Measurements from ENCODE around the gene TPMT. TPM values are rescaled to one million over a fixed set of nuclear protein-coding genes. Genes with fewer than 3 reads are reported as not detected.

The TPMT gene
- total RNA-seq, 1 experiment from 2014 or later: 13.3 TPM

GRCh38 chr6:18171871-18172270 is 17.0 kb upstream of the TPMT start:
- no peak overlapping the region for H3K27ac ChIP-seq (ENCODE audit: insufficient read length, low read depth, low read length)
- H3K9ac ChIP-seq (ENCODE audit: extremely low read depth, insufficient read length, low read length): no peak overlapping the region
- TF ChIP-seq CTCF (conservative IDR thresholded peaks at IDR 0.05): no peak
- no peaks in the 10 kb centered on the region for H3K27me3 Mint-ChIP-seq (ENCODE audit: low read depth)
- no peak overlapping the region for H2BK15ac ChIP-seq (ENCODE audit: low read depth, low read length)
- H4K20me1 ChIP-seq (ENCODE audit: control insufficient read depth, insufficient read depth, insufficient read length): no peaks in the 10 kb centered on the region
- no peak overlapping the region for H4K91ac ChIP-seq (ENCODE audit: insufficient read length, low read depth, low read length)
- no peaks in the 10 kb centered on the region for H3K4me1 ChIP-seq (ENCODE audit: insufficient read depth, low read length)
- peaks cover 22 to 55% (median 52%) of the 10 kb centered on the region in 3 experiments for H3K36me3 Mint-ChIP-seq (ENCODE audit: insufficient read depth in 1 of 3, low read depth in 3 of 3)
- no peaks in the 10 kb centered on the region for H3K79me2 ChIP-seq (ENCODE audit: insufficient read depth, low read length)
- no peaks in the 10 kb centered on the region for H3K9me3 ChIP-seq (ENCODE audit: control insufficient read depth, low read depth, low read length)
- H3K4me2 ChIP-seq (ENCODE audit: insufficient read depth, insufficient read length, low read length): no peak overlapping the region
- no peak overlapping the region for H3K23ac ChIP-seq (ENCODE audit: insufficient read length, low read depth, low read length)
- H3K23me2 ChIP-seq (ENCODE audit: insufficient read length, low read depth, low read length, poor library complexity, severe bottlenecking): no peaks in the 10 kb centered on the region
- no peaks in the 10 kb centered on the region for H3K27me3 ChIP-seq (ENCODE audit: insufficient read depth, low read length)
- H3K9me3 Mint-ChIP-seq: peaks cover 9 to 11% of the 10 kb centered on the region in 2 experiments
- no peak overlapping the region for H2BK12ac ChIP-seq (ENCODE audit: insufficient read length, low read depth, low read length)
- no peak overlapping the region; a peak in 1 of 7 replicates for H3K27ac Mint-ChIP-seq
- H3K18ac ChIP-seq (ENCODE audit: insufficient read length, low read depth, low read length): no peak overlapping the region
- no peak for DNase-seq
- H2AFZ ChIP-seq (ENCODE audit: low read length): no peak overlapping the region
- H3K56ac ChIP-seq (ENCODE audit: insufficient read length, low read depth, low read length): no peak overlapping the region
- no peaks in the 10 kb centered on the region for H3K4me1 Mint-ChIP-seq
- no CpG with 5 or more reads among the region's 7 CpGs for WGBS (ENCODE audit: extremely low coverage, insufficient read length, low lambda C conversion rate)
- no peak overlapping the region for H4K5ac ChIP-seq (ENCODE audit: insufficient read length, low read depth, low read length)
- H2BK20ac ChIP-seq (ENCODE audit: low read depth, low read length, poor library complexity, severe bottlenecking): no peak overlapping the region
- no peak overlapping the region for H3K4me3 Mint-ChIP-seq
- H3K14ac ChIP-seq (ENCODE audit: insufficient read depth, low read length): no peak overlapping the region
- H4K8ac ChIP-seq (replicated peaks; ENCODE audit: insufficient read length, low read depth, low read length): no peak overlapping the region
- H3K79me1 ChIP-seq (ENCODE audit: insufficient read depth, low read depth, low read length, poor library complexity, severe bottlenecking): no peaks in the 10 kb centered on the region
- H3T11ph ChIP-seq (ENCODE audit: low read length): no peak overlapping the region
- no peak overlapping the region for H2BK5ac ChIP-seq (ENCODE audit: insufficient read length, low read length)
- H2BK120ac ChIP-seq (ENCODE audit: low read depth, low read length, poor library complexity, severe bottlenecking): no peak overlapping the region
- no peak overlapping the region for H2AK5ac ChIP-seq (ENCODE audit: insufficient read length, low read length)
- H3K4ac ChIP-seq (ENCODE audit: low read depth, low read length): no peak overlapping the region
